Trophoblast cell (in vitro differentiated cells and primary cell): Measurements from ENCODE around the gene BRD4.
A peak's percentile ranks its signal among the peaks of the same experiment; 100 is the strongest.

Experiments used
- DNase-seq, 2 donors: peaks; one replicate each; pipeline ENCODE4 v3.0.0-alpha.2; 2016
- H2AFZ ChIP-seq: 2 replicates; pipeline ENCODE4 v1.6.1; 2013; ENCODE audit warnings: low read length, moderate library complexity, mild to moderate bottlenecking; ENCODE audit not compliant: insufficient read depth, poor library complexity
- H2AK5ac ChIP-seq: 2 replicates; pipeline ENCODE4 v1.6.1; 2013; ENCODE audit warnings: mild to moderate bottlenecking, low read length
- H2BK120ac ChIP-seq: 2 replicates; pipeline ENCODE4 v1.6.1; 2013; ENCODE audit warnings: low read length, mild to moderate bottlenecking, moderate library complexity; ENCODE audit not compliant: insufficient read depth, poor library complexity
- H2BK12ac ChIP-seq: 2 replicates; pipeline ENCODE4 v1.6.1; 2013; ENCODE audit warnings: mild to moderate bottlenecking, low read length, moderate library complexity
- H2BK5ac ChIP-seq: 2 replicates; pipeline ENCODE4 v1.6.1; 2013; ENCODE audit warnings: low read length, low read depth, moderate library complexity, mild to moderate bottlenecking; ENCODE audit not compliant: poor library complexity
- H3K14ac ChIP-seq: 2 replicates; pipeline ENCODE4 v1.6.1; 2013; ENCODE audit warnings: mild to moderate bottlenecking, low read length
- H3K18ac ChIP-seq: 2 replicates; pipeline ENCODE4 v1.6.1; 2013; ENCODE audit warnings: mild to moderate bottlenecking, low read length
- H3K23ac ChIP-seq: 2 replicates; pipeline ENCODE4 v1.6.1; 2013; ENCODE audit warnings: low read length
- H3K27ac ChIP-seq: 2 replicates; pipeline ENCODE4 v1.5.1; 2013; ENCODE audit warnings: low read depth, mild to moderate bottlenecking, inconsistent platforms, low read length, moderate library complexity
- H3K27me3 ChIP-seq: 2 replicates; pipeline ENCODE4 v1.6.1; 2013; ENCODE audit warnings: inconsistent platforms, mild to moderate bottlenecking, low read length, moderate library complexity; ENCODE audit not compliant: insufficient read depth
- H3K36me3 ChIP-seq, 2 experiments: 1 replicate in 1 of 2; 2 replicates in 1 of 2; pipeline ENCODE4 v1.6.1; 2013; ENCODE audit warnings: low read length in 2 of 2, mild to moderate bottlenecking in 2 of 2, moderate library complexity in 1 of 2; ENCODE audit not compliant: insufficient read depth in 2 of 2, control insufficient read depth in 1 of 2
- H3K4ac ChIP-seq: 2 replicates; pipeline ENCODE4 v1.6.1; 2013; ENCODE audit warnings: low read depth, mild to moderate bottlenecking, low read length, moderate library complexity
- H3K4me1 ChIP-seq, 2 experiments: 1 replicate in 1 of 2; 2 replicates in 1 of 2; pipeline ENCODE4 v1.6.1; 2013; ENCODE audit warnings: low read length in 2 of 2, mild to moderate bottlenecking in 2 of 2, moderate library complexity in 1 of 2; ENCODE audit not compliant: insufficient read depth in 2 of 2, control insufficient read depth in 1 of 2
- H3K4me2 ChIP-seq: 2 replicates; pipeline ENCODE4 v1.6.1; 2013; ENCODE audit warnings: inconsistent platforms, mild to moderate bottlenecking, low read length, moderate library complexity
- H3K4me3 ChIP-seq: 2 replicates; pipeline ENCODE4 v1.5.1; 2013; ENCODE audit warnings: mild to moderate bottlenecking, low read depth, low read length, inconsistent platforms
- H3K79me1 ChIP-seq: one replicate; pipeline ENCODE4 v1.6.1; 2013; ENCODE audit warnings: low read length
- H3K79me2 ChIP-seq: 2 replicates; pipeline ENCODE4 v1.6.1; 2013; ENCODE audit warnings: low read length, mild to moderate bottlenecking; ENCODE audit not compliant: control insufficient read depth, insufficient read depth, poor library complexity
- H3K9ac ChIP-seq: 2 replicates; pipeline ENCODE4 v1.6.1; 2013; ENCODE audit warnings: mild to moderate bottlenecking, low read length
- H3K9me3 ChIP-seq: 2 replicates; pipeline ENCODE4 v1.6.1; 2013; ENCODE audit warnings: low read depth, mild to moderate bottlenecking, control low read depth, inconsistent platforms, low read length; ENCODE audit not compliant: insufficient read depth
- H4K12ac ChIP-seq: 2 replicates; pipeline ENCODE4 v1.6.1; 2013; ENCODE audit warnings: low read depth, mild to moderate bottlenecking, low read length, moderate library complexity
- H4K8ac ChIP-seq: 2 replicates; pipeline ENCODE4 v1.6.1; 2013; ENCODE audit warnings: low read depth, mild to moderate bottlenecking, low read length, moderate library complexity
- H4K91ac ChIP-seq: one replicate; pipeline ENCODE4 v1.6.1; 2013; ENCODE audit warnings: low read depth, mild to moderate bottlenecking, low read length, moderate library complexity
- WGBS: extraction: QIAGEN DNeasy Blood & Tissue Kit; methylation state at CpG from one replicate; pipeline ENCODE4 v1.1.7; 2013; ENCODE audit warnings: missing lambda C conversion rate; ENCODE audit not compliant: insufficient read length, insufficient coverage; ENCODE audit errors: extremely low coverage; 5-methylcytosine and 5-hydroxymethylcytosine counted together

BRD4 gene

DNA sequence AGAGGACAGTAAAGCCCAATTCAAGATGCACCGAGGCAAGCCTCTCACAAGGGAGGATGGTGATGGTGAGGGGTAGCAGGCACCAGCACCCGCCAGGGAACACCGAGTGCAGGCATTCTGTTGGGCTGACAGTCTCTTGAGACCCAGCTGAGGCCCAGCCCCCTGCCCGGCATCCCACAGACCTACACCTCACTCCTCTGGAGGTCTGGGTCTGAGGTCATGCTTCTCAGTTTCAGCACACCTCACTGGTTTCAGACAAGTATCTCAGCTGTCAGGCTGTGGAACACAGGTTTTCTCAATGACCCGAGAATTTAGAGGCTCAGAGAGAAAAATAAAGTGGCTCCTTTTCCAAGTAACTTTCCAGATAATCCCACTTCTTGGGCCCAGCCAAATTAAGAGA, 72.4 kb downstream of the BRD4 start:
- Histone ChIP-seq H3K79me2 (no peaks in the 10 kb centered on the region), H4K12ac (no peak overlapping the region), H3K4me2 (no peak overlapping the region), H3K36me3 (peaks cover 90 to 91% of the 10 kb centered on the region in 2 experiments), H3K18ac (no peak overlapping the region), H2AFZ (no peak overlapping the region), H2BK5ac (no peak overlapping the region), H3K4me3 (no peak overlapping the region), H2AK5ac (no peak overlapping the region), H2BK120ac (no peak overlapping the region), H3K9ac (no peak overlapping the region), H3K27me3 (no peaks in the 10 kb centered on the region), H3K14ac (no peak overlapping the region), H3K4ac (no peak overlapping the region), H4K91ac (no peak overlapping the region), H3K9me3 (no peaks in the 10 kb centered on the region), H2BK12ac (no peak overlapping the region), H3K79me1 (no peaks in the 10 kb centered on the region), H3K4me1 (no peaks in the 10 kb centered on the region), H3K23ac (no peak overlapping the region), H4K8ac (no peak overlapping the region), H3K27ac (no peak overlapping the region)
- no CpG with 5 or more reads among the region's 5 CpGs for WGBS
- DNase-seq, result no peak

DNA sequence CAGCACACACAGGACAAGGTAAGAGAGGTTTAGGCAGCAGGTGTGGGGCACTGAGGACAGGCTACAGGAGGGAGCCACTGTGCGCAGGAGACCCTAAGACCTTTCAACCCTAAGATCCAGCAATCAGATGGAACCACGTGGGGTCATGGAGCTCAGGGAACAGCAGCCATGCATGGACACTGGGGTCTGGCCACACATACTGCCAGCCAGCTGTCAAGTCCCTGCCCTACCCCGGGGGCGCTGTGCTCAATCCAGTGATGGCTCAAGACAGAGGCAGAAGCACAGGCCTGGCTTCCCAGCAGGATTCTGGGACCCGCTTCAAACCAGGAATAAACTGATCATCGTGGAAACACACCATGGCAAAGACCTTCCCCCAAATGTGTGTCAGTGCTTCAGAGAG, 74.6 kb downstream of the BRD4 start:
- no CpG with 5 or more reads among the region's 6 CpGs for WGBS
- H3K14ac ChIP-seq, result no peak overlapping the region

DNA sequence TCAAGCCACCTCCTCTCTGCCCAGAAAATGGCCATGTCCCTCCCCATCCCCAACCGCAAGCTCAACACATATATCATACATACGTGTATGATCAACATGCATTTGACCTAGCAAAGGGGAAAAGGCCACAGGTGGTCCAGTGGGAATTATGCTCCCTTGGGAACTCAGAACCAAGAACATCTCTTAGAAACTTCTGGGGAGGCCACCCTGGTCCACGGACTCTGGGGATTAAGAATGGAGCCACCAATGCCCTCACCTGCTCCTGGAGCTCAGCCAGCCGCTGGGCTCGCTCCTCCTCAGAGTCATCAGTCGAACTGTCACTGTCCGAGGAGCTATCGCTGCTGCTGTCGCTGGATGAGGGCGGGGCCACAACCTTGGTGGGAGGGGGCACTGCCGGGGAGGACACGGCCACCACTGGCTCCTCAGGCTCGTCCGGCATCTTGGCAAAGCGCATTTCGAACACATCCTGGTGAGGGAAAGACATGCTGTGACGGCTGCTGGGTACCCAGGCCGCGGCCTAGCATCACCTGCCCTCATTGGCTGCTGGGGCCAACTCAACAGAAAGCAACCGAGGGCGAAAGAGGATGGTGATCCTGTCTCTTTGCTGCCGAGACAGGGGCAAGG, 75.5 kb downstream of the BRD4 start:
- no peak overlapping the region for H4K91ac ChIP-seq
- H3K4ac ChIP-seq, result no peak overlapping the region
- H3K14ac ChIP-seq, result no peak overlapping the region
- peaks cover 2% of the 10 kb centered on the region for H3K9me3 ChIP-seq
- no peak overlapping the region for H3K18ac ChIP-seq
- no peak overlapping the region for H3K23ac ChIP-seq
- H2AFZ ChIP-seq, result no peak overlapping the region
- H3K79me2 ChIP-seq, result no peaks in the 10 kb centered on the region
- no peak overlapping the region for H3K9ac ChIP-seq
- peaks cover 7 to 8% of the 10 kb centered on the region in 2 experiments for H3K4me1 ChIP-seq
- H4K8ac ChIP-seq, result no peak overlapping the region
- no peak overlapping the region for H2AK5ac ChIP-seq
- peaks cover 91 to 93% of the 10 kb centered on the region in 2 experiments for H3K36me3 ChIP-seq
- no peaks in the 10 kb centered on the region for H3K27me3 ChIP-seq
- H3K79me1 ChIP-seq, result no peaks in the 10 kb centered on the region
- H2BK5ac ChIP-seq, result no peak overlapping the region
- H4K12ac ChIP-seq, result no peak overlapping the region
- no peak overlapping the region for H2BK12ac ChIP-seq
- no peak overlapping the region for H2BK120ac ChIP-seq
- no peak overlapping the region for H3K4me3 ChIP-seq
- WGBS, result no CpG with 5 or more reads among the region's 22 CpGs
- DNase-seq, result no peak
- H3K4me2 ChIP-seq, result no peak overlapping the region
- H3K27ac ChIP-seq, result no peak overlapping the region

More for the DNA sequence above, 74.6 kb downstream of the BRD4 start:
- Histone ChIP-seq H3K27me3 (no peaks in the 10 kb centered on the region), H4K12ac (no peak overlapping the region), H2BK12ac (no peak overlapping the region), H3K9ac (no peak overlapping the region), H3K79me2 (no peaks in the 10 kb centered on the region), H3K27ac (no peak overlapping the region), H3K4me3 (no peak overlapping the region), H4K91ac (no peak overlapping the region), H3K18ac (peak overlapping the region; percentile 1), H3K4ac (no peak overlapping the region), H3K23ac (no peak overlapping the region), H2AFZ (no peak overlapping the region), H3K36me3 (peaks cover 90 to 91% of the 10 kb centered on the region in 2 experiments), H3K79me1 (no peaks in the 10 kb centered on the region), H3K4me2 (no peak overlapping the region), H2BK120ac (no peak overlapping the region), H2AK5ac (no peak overlapping the region), H3K9me3 (peaks cover 2% of the 10 kb centered on the region), H3K4me1 (no peaks in the 10 kb centered on the region), H4K8ac (no peak overlapping the region), H2BK5ac (no peak overlapping the region)
- DNase-seq, result no peak

DNA sequence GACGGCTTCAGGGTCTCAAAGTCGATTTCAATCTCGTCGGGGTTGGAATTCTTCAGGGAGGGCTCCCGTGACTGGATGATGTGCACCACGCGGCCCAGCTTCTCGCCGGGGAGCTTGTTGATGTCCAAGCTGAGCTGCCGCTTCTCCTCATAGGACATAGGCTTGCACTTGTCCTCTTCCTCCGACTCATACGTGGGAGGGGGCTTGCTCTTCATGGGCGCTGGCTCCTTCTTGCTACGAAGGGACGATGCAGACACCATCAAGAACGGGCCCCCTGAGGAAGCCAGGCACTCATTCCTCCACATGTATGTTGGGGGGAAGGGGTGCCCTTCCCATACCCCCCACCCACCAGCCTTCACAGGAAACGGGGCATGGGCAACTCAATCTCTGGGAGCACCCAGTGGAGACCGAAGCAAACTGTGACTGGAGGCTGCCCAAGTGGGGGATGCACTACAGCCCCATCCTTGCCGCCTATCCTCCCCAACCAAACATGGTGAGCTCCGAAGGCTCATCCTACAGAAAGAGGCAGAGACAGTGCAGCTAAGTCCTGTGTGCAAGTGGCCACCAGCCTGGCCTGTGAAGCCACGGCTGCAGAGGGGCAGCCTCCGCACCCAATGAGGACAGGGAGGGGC, 76.9 kb downstream of the BRD4 start:
- no peak for DNase-seq
- Histone ChIP-seq H3K27ac (no peak overlapping the region), H3K4me1 (peaks cover 18 to 19% of the 10 kb centered on the region in 2 experiments), H3K79me2 (no peaks in the 10 kb centered on the region), H3K14ac (no peak overlapping the region), H3K4ac (no peak overlapping the region), H3K9me3 (peaks cover 2% of the 10 kb centered on the region), H3K9ac (no peak overlapping the region), H4K91ac (no peak overlapping the region), H4K8ac (no peak overlapping the region), H2BK12ac (no peak overlapping the region), H3K18ac (no peak overlapping the region), H2AFZ (no peak overlapping the region), H3K36me3 (peaks cover 89 to 93% of the 10 kb centered on the region in 2 experiments), H3K4me3 (no peak overlapping the region), H3K27me3 (no peaks in the 10 kb centered on the region), H3K4me2 (no peak overlapping the region), H3K23ac (no peak overlapping the region), H2BK5ac (no peak overlapping the region), H4K12ac (no peak overlapping the region), H3K79me1 (peaks cover 3% of the 10 kb centered on the region), H2AK5ac (no peak overlapping the region), H2BK120ac (no peak overlapping the region)
- no CpG with 5 or more reads among the region's 22 CpGs for WGBS
